Adrenal gland (tissue), 12 donors: ENCODE results near the gene CDH24. TPM values are rescaled to one million over a fixed set of nuclear protein-coding genes. Genes with fewer than 3 reads are reported as not detected.

Experiments
- DNase-seq, 7 donors: peaks; one replicate each; pipeline ENCODE4 v3.0.0-alpha.2; 2019 to 2020
- H3K27ac ChIP-seq, 5 donors: fragments of 200-600 bp; sonication (generic) in 4 of 5; 1 replicate in 3 of 5; 2 replicates in 2 of 5; pipeline versions ENCODE4 v1.5.1 to v1.8.0; 2016 to 2020; ENCODE audit warnings: mild to moderate bottlenecking in 1 of 5
- H3K27me3 ChIP-seq: fragments of 200-600 bp; 2 replicates; pipeline ENCODE4 v1.8.0; 2021
- H3K36me3 ChIP-seq, 2 donors: fragments of 200-600 bp; replicated peaks in 1 of 2; 1 replicate in 1 of 2; 2 replicates in 1 of 2; pipeline versions ENCODE4 v1.5.1 to v1.8.0; 2018 to 2022
- H3K4me1 ChIP-seq, 2 donors: fragments of 200-600 bp; replicated peaks in 1 of 2; 1 replicate in 1 of 2; 2 replicates in 1 of 2; pipeline versions ENCODE4 v1.5.1 to v1.8.0; 2018 to 2021
- H3K4me3 ChIP-seq, 4 donors: fragments of 200-600 bp; sonication (generic) in 3 of 4; one replicate each; pipeline ENCODE4 v1.5.1; 2016 to 2018
- H3K9me3 ChIP-seq, 3 donors: fragments of 200-600 bp; sonication (generic) in 1 of 3; replicated peaks in 1 of 3; 1 replicate in 2 of 3; 2 replicates in 1 of 3; pipeline versions ENCODE4 v1.5.1 to v1.8.0; 2016 to 2021
- CTCF ChIP-seq, 6 experiments: fragments of 450-650 bp in 4 of 6; fragments of 200-600 bp in 2 of 6; sonication (generic) in 1 of 6; IDR thresholded peaks; 1 replicate in 5 of 6; 2 replicates in 1 of 6; pipeline versions ENCODE4 v1.5.1 to v1.8.0; 2016 to 2021; ENCODE audit warnings: antibody characterized with exemption in 6 of 6, mild to moderate bottlenecking in 2 of 6, moderate library complexity in 1 of 6
- POLR2A ChIP-seq, 2 donors: fragments of 450-650 bp; IDR thresholded peaks; one replicate each; pipeline ENCODE4 v1.6.1; 2017; ENCODE audit warnings: antibody characterized with exemption in 2 of 2, mild to moderate bottlenecking in 2 of 2, moderate library complexity in 1 of 2
- WGBS, 4 donors: extraction: QIAGEN DNeasy Blood & Tissue Kit in 2 of 4; methylation state at CpG; one replicate each; pipeline versions ENCODE4 v1.1.5 to v1.1.7; 2013 to 2017; 5-methylcytosine and 5-hydroxymethylcytosine counted together
- intact Hi-C, 2 donors: fragments of 100-400 bp; cut with DNase I; formaldehyde crosslinking; loops; one replicate each; pipeline versions ENCODE4 v1.14.1 to v1.15.0; 2022 to 2023
- polyA plus RNA-seq, 3 donors: library from polyadenylated mRNA; stranded (reverse); fragments of 200-250 nt in 2 of 3; fragments of 350-450 nt in 1 of 3; fragmentation: Illumina TruSeq in 1 of 3; extraction: RNeasy Lipid Tissue Mini Kit (QIAGEN cat#74804) in 1 of 3; gene quantifications; one replicate each; pipeline ENCODE4 v1.2.3, GENCODE V29; 2013 to 2014
- total RNA-seq, 9 donors: library from RNA; depleted of rRNA in 4 of 9; stranded (reverse); fragments of >200 nt in 4 of 9; fragments of 120-200 nt in 1 of 9; fragmentation: NEBNext Ultra II Directional in 1 of 9; extraction: Animal tissue kit (Norgen Biotek cat#: 25700) in 1 of 9; gene quantifications; one replicate each; pipeline versions ENCODE4 v1.1.0 to v1.2.4, GENCODE V29; 2013 to 2023
- donor health status: healthy with polysubstance abuse.
- donor health status: Bipolar disorder and iron deficiency.
- donor health status: DM: yes; HTN: yes; CAD: no.
- donor health status: DM: no; HTN: no; CAD: no.
- donor health status: DM: no; HTN: no; CAD: no.
- donor health status: DM: yes; HTN: yes; CAD: no.

Gene CDH24
- total and polyA plus RNA-seq, 12 donors = 1.5 to 29.3 (median 3.5) TPM

- no peak overlapping the region for H3K4me3 ChIP-seq
- WGBS, 4 donors = 80 to 91% (median 85%) methylated on average over 2 of the region's 2 CpGs
- no peak for TF ChIP-seq CTCF (IDR thresholded peaks at IDR 0.05)
- no peak for TF ChIP-seq POLR2A (IDR thresholded peaks at IDR 0.05)
- intact Hi-C loops = no loop called here
- DNase-seq = no peak
- no peaks in the 10 kb centered on the region for H3K9me3 ChIP-seq
- peaks cover 20 to 21% of the 10 kb centered on the region in 2 donors for H3K4me1 ChIP-seq
- peak overlapping the region in 4 of 5 donors; percentile 18 to 85 (median 77) for H3K27ac ChIP-seq
- H3K27me3 ChIP-seq = no peaks in the 10 kb centered on the region
- peaks cover 0 to 97% of the 10 kb centered on the region in 2 donors for H3K36me3 ChIP-seq
These were observed 22.4 kb upstream of the CDH24 start for GRCh38 chr14:23079716-23080115.

- no peaks in the 10 kb centered on the region for H3K27me3 ChIP-seq
- H3K27ac ChIP-seq = peak overlapping the region in 4 of 5 donors; percentile 18 to 85 (median 80)
- H3K4me3 ChIP-seq = peak overlapping the region in 1 of 4 donors; percentile 11
- intact Hi-C loops = no loop called here
- peaks cover 0 to 97% of the 10 kb centered on the region in 2 donors for H3K36me3 ChIP-seq
- no peaks in the 10 kb centered on the region for H3K9me3 ChIP-seq
- peak; percentile 84 to 96 (median 94) for DNase-seq
- peak in 1 of 2 donors; percentile 72 for TF ChIP-seq POLR2A (IDR thresholded peaks at IDR 0.05)
- TF ChIP-seq CTCF (IDR thresholded peaks at IDR 0.05) = peak in 1 of 6 experiments; percentile 12
- WGBS, 4 donors = 0 to 6% (median 3%) methylated on average over 1 to 2 of the region's 2 CpGs
- H3K4me1 ChIP-seq = peaks cover 20 to 21% of the 10 kb centered on the region in 2 donors
These were observed 21.4 kb upstream of the CDH24 start for GRCh38 chr14:23078692-23079116.

- peaks cover 0 to 97% of the 10 kb centered on the region in 2 donors for H3K36me3 ChIP-seq
- no peaks in the 10 kb centered on the region for H3K27me3 ChIP-seq
- DNase-seq = no peak
- peaks cover 22% of the 10 kb centered on the region in 2 donors for H3K4me1 ChIP-seq
- H3K27ac ChIP-seq = peak overlapping the region in 4 of 5 donors; percentile 18 to 85 (median 80)
- H3K9me3 ChIP-seq = no peaks in the 10 kb centered on the region
- TF ChIP-seq POLR2A (IDR thresholded peaks at IDR 0.05) (no peak), CTCF (IDR thresholded peaks at IDR 0.05) (no peak)
- intact Hi-C loops = no loop called here
- 66 to 75% (median 69%) methylated on average over 5 of the region's 5 CpGs for WGBS, 4 donors
- peak overlapping the region in 1 of 4 donors; percentile 11 for H3K4me3 ChIP-seq
These were observed 20.6 kb upstream of the CDH24 start for GRCh38 chr14:23077962-23078361.

- intact Hi-C loops = no loop called here
- WGBS, 4 donors = 52 to 59% (median 57%) methylated on average over 5 of the region's 5 CpGs
- peaks cover 32 to 33% of the 10 kb centered on the region in 2 donors for H3K4me1 ChIP-seq
- H3K36me3 ChIP-seq = peaks cover 0 to 93% of the 10 kb centered on the region in 2 donors
- DNase-seq = no peak
- H3K27me3 ChIP-seq = no peaks in the 10 kb centered on the region
- H3K9me3 ChIP-seq = no peaks in the 10 kb centered on the region
- no peak overlapping the region for H3K4me3 ChIP-seq
- peak overlapping the region in 2 of 5 donors; percentile 56 to 85 for H3K27ac ChIP-seq
- TF ChIP-seq POLR2A (IDR thresholded peaks at IDR 0.05) (no peak), CTCF (IDR thresholded peaks at IDR 0.05) (peak; percentile 35 to 63 (median 53))
These were observed 19.6 kb upstream of the CDH24 start for GRCh38 chr14:23076785-23077408.
